Transverse colon (tissue), 4 donors: ENCODE results near the gene FOXD2. TPM values are rescaled to one million over a fixed set of nuclear protein-coding genes. Genes with fewer than 3 reads are reported as not detected.

Source experiments
- DNase-seq: peaks from one replicate; pipeline ENCODE4 v3.0.0-alpha.2; 2019
- H3K27ac ChIP-seq, 4 donors: fragments of 200-600 bp; sonication (generic); 2 replicates each; pipeline ENCODE4 v1.5.1; 2016 to 2018; ENCODE audit warnings: inconsistent platforms in 4 of 4
- H3K27me3 ChIP-seq: fragments of 200-600 bp; sonication (generic); 2 replicates; pipeline ENCODE4 v1.5.1; 2017; ENCODE audit warnings: inconsistent platforms
- H3K36me3 ChIP-seq, 4 donors: fragments of 200-600 bp; sonication (generic); 2 replicates each; pipeline ENCODE4 v1.5.1; 2017 to 2019; ENCODE audit warnings: inconsistent platforms in 4 of 4
- H3K4me1 ChIP-seq, 4 donors: fragments of 200-600 bp; sonication (generic); 2 replicates each; pipeline ENCODE4 v1.5.1; 2017 to 2020; ENCODE audit warnings: inconsistent platforms in 4 of 4
- H3K4me3 ChIP-seq, 4 donors: fragments of 200-600 bp; sonication (generic); 1 replicate in 1 of 4; 2 replicates in 3 of 4; pipeline versions ENCODE4 v1.5.1 to v1.6.1; 2017 to 2019; ENCODE audit warnings: inconsistent platforms in 4 of 4
- H3K9me3 ChIP-seq, 2 donors: fragments of 200-600 bp; sonication (generic); 2 replicates each; pipeline ENCODE4 v1.5.1; 2017 to 2019; ENCODE audit warnings: inconsistent platforms in 2 of 2
- EP300 ChIP-seq: sonication (generic); formaldehyde crosslinking; IDR thresholded peaks from one replicate; pipeline ENCODE4 v1.6.1; 2017; ENCODE audit warnings: antibody characterized with exemption, low read depth
- POLR2A ChIP-seq: fragments of 450-650 bp; IDR thresholded peaks from one replicate; pipeline ENCODE4 v1.6.1; 2016; ENCODE audit warnings: antibody characterized with exemption, mild to moderate bottlenecking, moderate library complexity
- POLR2AphosphoS5 ChIP-seq, 3 donors: sonication (generic); formaldehyde crosslinking; IDR thresholded peaks; one replicate each; pipeline ENCODE4 v1.6.1; 2016; ENCODE audit warnings: antibody characterized with exemption in 3 of 3
- WGBS, 2 donors: methylation state at CpG; one replicate each; pipeline ENCODE4 v1.1.5; 2018; ENCODE audit warnings: low coverage in 1 of 2; 5-methylcytosine and 5-hydroxymethylcytosine counted together
- in situ Hi-C, 4 donors: fragments of 200-750 bp; cut with MboI; loops; one replicate each; pipeline versions ENCODE4 v1.15.0 to v1.15.1; 2017; ENCODE audit warnings: low sequenced_read_pairs in 3 of 4, low pct_ligation_motif_present in 1 of 4, low pct_unique_long_range_greater_than_20kb in 1 of 4
- intact Hi-C: fragments of 100-400 bp; cut with DNase I; formaldehyde crosslinking; loops from one replicate; pipeline ENCODE4 v1.15.1; 2023; ENCODE audit warnings: low total_unique reads
- total RNA-seq, 4 donors: library from RNA; depleted of rRNA; stranded (reverse); fragments of >200 nt; gene quantifications; one replicate each; pipeline ENCODE4 v1.1.0, GENCODE V29; 2016
- TF ChIP-seq, protein P1 (sequence below), 5 experiments: fragments of 200-600 bp in 3 of 5; fragments of 450-650 bp in 2 of 5; sonication (generic) in 3 of 5; IDR thresholded peaks; 1 replicate in 2 of 5; 2 replicates in 3 of 5; pipeline ENCODE4 v1.5.1; 2016 to 2017; ENCODE audit warnings: antibody characterized with exemption in 5 of 5, inconsistent platforms in 3 of 5, mild to moderate bottlenecking in 2 of 5, moderate library complexity in 1 of 5

FOXD2 gene
- total RNA-seq, 4 donors from 2014 or later: 15.8 to 20.9 (median 17.2) TPM

DNA sequence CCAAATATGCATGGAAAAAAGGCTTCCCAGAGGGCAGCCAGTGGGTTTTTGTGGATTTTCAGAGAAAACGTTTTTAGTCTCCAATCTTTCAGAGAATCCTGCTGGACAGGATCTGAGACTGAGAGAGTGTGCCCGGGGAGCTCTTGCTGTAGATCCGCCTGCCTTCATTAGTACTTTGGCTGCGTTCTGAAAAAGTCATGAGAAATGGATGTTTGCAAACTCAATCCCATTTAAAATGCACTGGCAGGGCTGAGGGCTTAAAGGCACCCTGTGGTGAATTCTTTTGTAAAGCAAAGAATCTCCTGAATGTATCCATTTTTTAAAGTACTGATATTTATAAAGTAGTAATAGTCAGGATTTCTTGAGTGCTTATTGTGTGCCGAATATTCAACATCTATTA, 22.2 kb downstream of the FOXD2 start:
- Histone ChIP-seq H3K9me3 (no peaks in the 10 kb centered on the region), H3K36me3 (no peaks in the 10 kb centered on the region), H3K27ac (no peak overlapping the region), H3K27me3 (peaks cover 47% of the 10 kb centered on the region), H3K4me1 (no peaks in the 10 kb centered on the region), H3K4me3 (no peak overlapping the region)
- in situ Hi-C loops (no loop called here), intact Hi-C loops (no loop called here)
- WGBS, 2 donors: 29 to 34% methylated on average over 1 to 5 of the region's 5 CpGs
- DNase-seq: no peak
- TF ChIP-seq, protein P1, sequence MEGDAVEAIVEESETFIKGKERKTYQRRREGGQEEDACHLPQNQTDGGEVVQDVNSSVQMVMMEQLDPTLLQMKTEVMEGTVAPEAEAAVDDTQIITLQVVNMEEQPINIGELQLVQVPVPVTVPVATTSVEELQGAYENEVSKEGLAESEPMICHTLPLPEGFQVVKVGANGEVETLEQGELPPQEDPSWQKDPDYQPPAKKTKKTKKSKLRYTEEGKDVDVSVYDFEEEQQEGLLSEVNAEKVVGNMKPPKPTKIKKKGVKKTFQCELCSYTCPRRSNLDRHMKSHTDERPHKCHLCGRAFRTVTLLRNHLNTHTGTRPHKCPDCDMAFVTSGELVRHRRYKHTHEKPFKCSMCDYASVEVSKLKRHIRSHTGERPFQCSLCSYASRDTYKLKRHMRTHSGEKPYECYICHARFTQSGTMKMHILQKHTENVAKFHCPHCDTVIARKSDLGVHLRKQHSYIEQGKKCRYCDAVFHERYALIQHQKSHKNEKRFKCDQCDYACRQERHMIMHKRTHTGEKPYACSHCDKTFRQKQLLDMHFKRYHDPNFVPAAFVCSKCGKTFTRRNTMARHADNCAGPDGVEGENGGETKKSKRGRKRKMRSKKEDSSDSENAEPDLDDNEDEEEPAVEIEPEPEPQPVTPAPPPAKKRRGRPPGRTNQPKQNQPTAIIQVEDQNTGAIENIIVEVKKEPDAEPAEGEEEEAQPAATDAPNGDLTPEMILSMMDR (IDR thresholded peaks at IDR 0.05): no peak
- TF ChIP-seq POLR2A (no peak), EP300 (no peak), POLR2AphosphoS5 (IDR thresholded peaks at IDR 0.05) (no peak)

DNA sequence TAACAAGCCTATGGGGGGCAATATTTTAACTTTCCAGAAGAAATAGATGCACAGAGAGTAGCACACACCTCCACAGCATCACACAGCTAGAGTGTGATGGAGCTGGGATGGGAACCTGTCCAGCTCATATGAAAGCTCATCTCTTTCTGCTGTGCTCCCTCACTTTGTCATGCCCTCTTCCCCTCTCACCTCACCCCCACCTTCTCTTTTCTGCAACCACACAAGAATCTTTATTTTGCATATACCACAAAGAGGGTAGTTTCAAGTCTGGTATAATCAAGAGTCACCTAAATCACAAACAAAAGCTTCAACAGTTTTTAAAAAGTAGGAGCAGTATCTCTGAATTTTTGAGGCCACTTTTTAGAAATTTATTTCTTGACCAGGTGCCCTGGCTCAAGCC, 22.6 kb downstream of the FOXD2 start:
- no peak for TF ChIP-seq POLR2A
- DNase-seq: no peak
- Histone ChIP-seq H3K27me3 (peaks cover 43% of the 10 kb centered on the region), H3K4me3 (no peak overlapping the region), H3K36me3 (no peaks in the 10 kb centered on the region), H3K27ac (no peak overlapping the region), H3K9me3 (no peaks in the 10 kb centered on the region), H3K4me1 (no peaks in the 10 kb centered on the region)
- in situ Hi-C loops: no loop called here
- intact Hi-C loops: no loop called here

DNA sequence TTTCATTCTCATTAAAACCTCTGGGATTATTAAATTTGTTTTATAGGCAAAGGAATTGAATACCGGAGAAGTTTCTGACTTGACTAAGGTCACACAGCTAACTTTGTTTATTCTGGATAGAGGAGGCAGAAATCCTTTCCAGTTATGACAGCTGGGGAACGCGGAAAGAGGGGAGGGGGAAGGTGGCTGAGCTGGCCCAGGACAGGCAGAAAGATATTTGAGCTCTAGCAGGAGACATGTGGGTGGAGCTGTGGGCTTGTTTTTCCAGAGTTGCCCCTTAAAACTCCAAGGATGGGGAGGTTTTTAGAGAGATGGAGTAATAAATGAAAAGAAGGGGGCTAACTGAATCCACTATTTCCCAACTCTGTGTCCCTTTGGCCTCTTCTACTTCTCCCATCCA, 27.8 kb downstream of the FOXD2 start:
- Histone ChIP-seq H3K36me3 (no peaks in the 10 kb centered on the region), H3K27ac (no peak overlapping the region), H3K4me1 (no peaks in the 10 kb centered on the region), H3K27me3 (peaks cover 35% of the 10 kb centered on the region), H3K4me3 (no peak overlapping the region), H3K9me3 (no peaks in the 10 kb centered on the region)
- DNase-seq: no peak
- in situ Hi-C loops: no loop called here
- TF ChIP-seq, protein P1 (IDR thresholded peaks at IDR 0.05): no peak
- no peak for TF ChIP-seq EP300
- no peak for TF ChIP-seq POLR2A
- TF ChIP-seq POLR2AphosphoS5 (IDR thresholded peaks at IDR 0.05): no peak
- 43 to 49% methylated on average over 3 of the region's 3 CpGs for WGBS, 2 donors
- intact Hi-C loops: no loop called here

DNA sequence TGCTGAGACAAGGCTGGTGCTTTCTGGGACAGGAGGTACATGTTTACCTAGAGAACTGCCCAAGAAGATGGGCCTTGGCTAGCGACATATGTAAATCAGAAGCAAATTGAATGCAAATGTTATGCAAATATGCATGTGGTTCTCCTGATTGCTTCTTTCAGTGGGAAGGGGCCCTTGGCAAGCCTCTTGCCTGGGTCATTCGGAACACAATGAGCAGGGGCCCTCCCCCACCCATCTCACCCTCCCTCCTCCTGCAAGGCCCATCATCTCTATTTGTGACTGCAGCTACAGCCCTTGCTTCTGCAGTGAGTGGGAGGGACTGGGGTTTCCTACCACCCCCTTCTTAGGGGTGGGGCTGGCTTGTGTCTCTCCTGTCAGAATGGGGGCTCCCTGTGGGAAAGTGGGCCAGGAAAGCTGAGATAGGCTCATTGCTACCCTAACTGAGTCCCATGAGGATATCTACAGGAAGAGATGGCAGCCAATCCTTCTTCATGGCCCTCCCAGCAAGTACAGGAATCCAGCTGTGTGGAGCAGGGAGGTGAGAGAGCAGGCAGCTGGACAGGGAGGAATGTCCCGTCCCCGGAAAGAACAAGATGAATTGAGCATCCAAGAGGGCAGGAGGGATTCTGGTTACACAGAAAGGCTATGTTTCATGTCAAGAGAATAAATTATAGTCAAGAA, 31.0 kb downstream of the FOXD2 start:
- Histone ChIP-seq H3K27me3 (peaks cover 12% of the 10 kb centered on the region), H3K36me3 (no peaks in the 10 kb centered on the region), H3K9me3 (no peaks in the 10 kb centered on the region), H3K27ac (no peak overlapping the region), H3K4me3 (no peak overlapping the region), H3K4me1 (no peaks in the 10 kb centered on the region)
- intact Hi-C loops: no loop called here
- no peak for TF ChIP-seq POLR2A
- TF ChIP-seq POLR2AphosphoS5 (IDR thresholded peaks at IDR 0.05): no peak
- no peak for TF ChIP-seq EP300
- TF ChIP-seq, protein P1 (IDR thresholded peaks at IDR 0.05): no peak
- 67 to 79% methylated on average over 2 to 4 of the region's 4 CpGs for WGBS, 2 donors
- in situ Hi-C loops: no loop called here
- DNase-seq: no peak

DNA sequence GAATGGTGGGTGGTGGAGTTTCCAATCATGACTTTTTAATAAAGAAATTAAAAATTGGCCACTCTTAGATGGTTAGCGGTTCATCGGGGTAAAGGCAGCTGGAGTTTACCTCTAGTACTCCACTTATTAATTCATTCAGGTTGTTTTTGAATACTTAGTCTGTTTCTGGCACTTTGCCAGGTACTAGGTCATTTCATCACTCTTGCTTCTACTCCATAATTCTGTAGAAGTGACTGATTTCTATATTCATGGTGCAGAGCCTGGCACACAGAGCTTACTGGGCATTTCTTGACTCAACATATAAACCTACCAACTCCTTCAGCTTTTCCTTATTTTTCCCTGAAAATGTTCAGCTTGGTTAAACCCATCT, 31.5 kb downstream of the FOXD2 start:
- no peaks in the 10 kb centered on the region for H3K9me3 ChIP-seq
- no peak overlapping the region for H3K27ac ChIP-seq

More for the DNA sequence above, 31.5 kb downstream of the FOXD2 start:
- intact Hi-C loops (no loop called here), in situ Hi-C loops (no loop called here)
- no peak for TF ChIP-seq EP300
- TF ChIP-seq, protein P1 (IDR thresholded peaks at IDR 0.05): no peak
- no peak for TF ChIP-seq POLR2A
- no peak for TF ChIP-seq POLR2AphosphoS5 (IDR thresholded peaks at IDR 0.05)
- peaks cover 12% of the 10 kb centered on the region for H3K27me3 ChIP-seq
- no peak overlapping the region for H3K4me3 ChIP-seq
- no peak for DNase-seq
- H3K36me3 ChIP-seq: no peaks in the 10 kb centered on the region
- WGBS, 2 donors: 79 to 80% methylated on average over 2 of the region's 2 CpGs
- H3K4me1 ChIP-seq: no peaks in the 10 kb centered on the region
